Measurements from ENCODE around the gene CDKN2AIP.

CDKN2AIP gene

DNA sequence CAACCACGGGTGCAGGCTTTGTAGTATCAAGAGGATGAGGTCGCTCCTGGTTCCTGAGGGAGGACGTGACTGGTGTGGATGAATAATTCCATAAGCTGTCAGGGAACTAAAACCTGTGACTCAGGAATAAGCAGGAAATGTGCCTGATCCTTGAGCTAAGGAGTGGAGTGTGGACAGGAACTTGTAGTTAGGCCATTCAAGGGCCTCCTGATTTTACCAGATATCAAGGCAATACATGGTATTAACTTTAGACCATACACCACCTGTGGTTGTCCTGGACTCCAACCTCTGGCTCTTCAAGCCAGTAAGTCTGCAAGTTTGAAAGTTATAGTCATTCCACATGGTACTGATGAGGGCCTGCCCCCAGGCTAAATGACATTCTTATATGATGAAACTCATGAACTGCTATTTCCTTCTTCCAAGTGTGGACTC is 48.4 kb downstream of the CDKN2AIP start:
- no peak for DNase-seq (ENCODE audit: low read depth in 1 of 2, low spot score in 1 of 2)

DNA sequence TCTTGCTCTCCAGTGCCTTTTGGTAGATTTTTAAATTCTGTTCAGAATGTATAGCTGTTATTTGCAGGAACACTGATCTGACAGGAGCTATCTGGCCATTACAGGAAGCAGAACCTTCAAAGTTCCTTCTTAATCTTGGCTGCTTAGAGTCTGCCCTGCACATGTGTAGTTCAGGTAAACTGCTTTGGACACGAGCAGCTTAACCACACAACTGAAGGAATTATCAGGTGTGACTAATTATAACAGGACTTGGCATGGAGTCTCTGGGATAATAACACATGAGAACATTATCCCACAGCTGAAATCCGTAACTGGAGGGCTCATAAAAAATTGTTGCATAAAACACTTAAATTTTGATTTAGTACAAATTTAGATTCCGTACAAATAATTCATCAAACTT is 48.8 kb downstream of the CDKN2AIP start:
- no peak for DNase-seq (ENCODE audit: low read depth in 1 of 2, low spot score in 1 of 2)

DNA sequence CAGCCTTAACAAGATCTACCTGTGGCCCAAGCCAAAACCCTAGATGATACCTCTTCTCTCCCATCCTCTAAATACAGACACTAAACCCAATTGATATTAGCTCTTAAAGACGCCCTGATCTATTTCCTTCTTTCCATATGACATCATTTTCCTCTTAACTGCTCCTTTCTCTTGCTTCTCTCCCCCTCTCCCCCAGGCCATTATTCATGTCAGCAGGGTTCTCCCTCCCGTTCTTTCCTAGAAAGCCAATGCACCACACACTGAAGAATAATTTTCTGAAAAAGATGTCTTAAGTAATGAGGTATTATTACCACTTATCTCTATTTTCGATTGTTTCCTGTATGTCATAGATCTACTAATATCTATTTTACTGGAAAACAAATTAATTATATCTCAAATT is 50.7 kb downstream of the CDKN2AIP start:
- DNase-seq (ENCODE audit: low read depth in 1 of 2, low spot score in 1 of 2): no peak
